Activated CD4-positive, alpha-beta T cell treated with anti-CD3 and anti-CD28 coated beads for 1 hour (primary cell): Measurements from ENCODE around the gene REXO5.
A peak's percentile ranks its signal among the peaks of the same experiment; 100 is the strongest.
"Not testable (repeated sequence)": the region's sequence is repeated elsewhere in the genome, so short reads cannot be mapped to it uniquely, and the experiment has no call there.

Source experiments
- DNase-seq: peaks from one replicate; pipeline ENCODE4 v3.0.0-alpha.2; 2020

Gene REXO5

GRCh38 chr16:20806168-20807050 is at the start of gene REXO5, which contains the start of gene ERI2:
TSS of gene REXO5 (plus strand) at chr16:20806527. CDS start at chr16:20806954, 427 bp downstream.
TSS of gene ERI2 (minus strand) at chr16:20806472. CDS start at chr16:20806430, 42 bp downstream.
- DNase-seq: peak; percentile 47

GRCh38 chr16:20760346-20760745 is 46.0 kb upstream of the REXO5 start:
- DNase-seq: no peak

- no peak for DNase-seq
These were observed 45.2 kb upstream of the REXO5 start for GRCh38 chr16:20761175-20761574.

GRCh38 chr16:20762404-20763123 is 43.8 kb upstream of the REXO5 start:
- DNase-seq: no peak

GRCh38 chr16:20763461-20764232 is 42.7 kb upstream of the REXO5 start, which contains the start of gene ACSM3:
TSS of gene ACSM3 (plus strand) at chr16:20764014. CDS start at chr16:20770035, 6,021 bp downstream.
- DNase-seq: peak; percentile 40

GRCh38 chr16:20764448-20764847 is 41.9 kb upstream of the REXO5 start:
- not testable (repeated sequence) for DNase-seq

- no peak for DNase-seq
These were observed 40.6 kb upstream of the REXO5 start for GRCh38 chr16:20765732-20766131.

- DNase-seq: no peak
These were observed 40.0 kb upstream of the REXO5 start for GRCh38 chr16:20766294-20766693.

GRCh38 chr16:20767577-20767976 is 38.8 kb upstream of the REXO5 start:
- no peak for DNase-seq

- DNase-seq: no peak
These were observed 38.2 kb upstream of the REXO5 start for GRCh38 chr16:20768121-20768520.

- DNase-seq: no peak
These were observed 37.5 kb upstream of the REXO5 start for GRCh38 chr16:20768818-20769217.

GRCh38 chr16:20773679-20774078 is 32.6 kb upstream of the REXO5 start:
- no peak for DNase-seq

- peak; percentile 25 for DNase-seq
These were observed 31.5 kb upstream of the REXO5 start for GRCh38 chr16:20774703-20775362.

GRCh38 chr16:20781697-20782096 is 24.6 kb upstream of the REXO5 start:
- no peak for DNase-seq

GRCh38 chr16:20782470-20782869 is 23.9 kb upstream of the REXO5 start:
- no peak for DNase-seq

- DNase-seq: no peak
These were observed 22.1 kb upstream of the REXO5 start for GRCh38 chr16:20784204-20784603.

GRCh38 chr16:20789130-20789529 is 17.2 kb upstream of the REXO5 start:
- DNase-seq: no peak

- DNase-seq: no peak
These were observed 14.3 kb upstream of the REXO5 start for GRCh38 chr16:20791923-20792612.

GRCh38 chr16:20798364-20798763 is 8.0 kb upstream of the REXO5 start:
- no peak for DNase-seq

- no peak for DNase-seq
These were observed 6.7 kb upstream of the REXO5 start for GRCh38 chr16:20799599-20799998.

- DNase-seq: no peak
These were observed 5.0 kb upstream of the REXO5 start for GRCh38 chr16:20801278-20801677.

- DNase-seq: no peak
These were observed 3.2 kb upstream of the REXO5 start for GRCh38 chr16:20803192-20803560.
